Measurements from ENCODE around the gene HBG2.

The HBG2 gene

DNA sequence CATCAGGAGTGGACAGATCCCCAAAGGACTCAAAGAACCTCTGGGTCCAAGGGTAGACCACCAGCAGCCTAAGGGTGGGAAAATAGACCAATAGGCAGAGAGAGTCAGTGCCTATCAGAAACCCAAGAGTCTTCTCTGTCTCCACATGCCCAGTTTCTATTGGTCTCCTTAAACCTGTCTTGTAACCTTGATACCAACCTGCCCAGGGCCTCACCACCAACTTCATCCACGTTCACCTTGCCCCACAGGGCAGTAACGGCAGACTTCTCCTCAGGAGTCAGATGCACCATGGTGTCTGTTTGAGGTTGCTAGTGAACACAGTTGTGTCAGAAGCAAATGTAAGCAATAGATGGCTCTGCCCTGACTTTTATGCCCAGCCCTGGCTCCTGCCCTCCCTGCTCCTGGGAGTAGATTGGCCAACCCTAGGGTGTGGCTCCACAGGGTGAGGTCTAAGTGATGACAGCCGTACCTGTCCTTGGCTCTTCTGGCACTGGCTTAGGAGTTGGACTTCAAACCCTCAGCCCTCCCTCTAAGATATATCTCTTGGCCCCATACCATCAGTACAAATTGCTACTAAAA lies 27.8 kb downstream of the HBG2 start, which contains the start of gene HBB:
HBB (minus strand) TSS at position 340 of the 579 bp plus-strand sequence; CDS start at position 290, 50 bp downstream.
- DNase-seq = no peak

DNA sequence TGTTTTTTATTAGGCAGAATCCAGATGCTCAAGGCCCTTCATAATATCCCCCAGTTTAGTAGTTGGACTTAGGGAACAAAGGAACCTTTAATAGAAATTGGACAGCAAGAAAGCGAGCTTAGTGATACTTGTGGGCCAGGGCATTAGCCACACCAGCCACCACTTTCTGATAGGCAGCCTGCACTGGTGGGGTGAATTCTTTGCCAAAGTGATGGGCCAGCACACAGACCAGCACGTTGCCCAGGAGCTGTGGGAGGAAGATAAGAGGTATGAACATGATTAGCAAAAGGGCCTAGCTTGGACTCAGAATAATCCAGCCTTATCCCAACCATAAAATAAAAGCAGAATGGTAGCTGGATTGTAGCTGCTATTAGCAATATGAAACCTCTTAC lies 29.1 kb downstream of the HBG2 start:
- no peak for DNase-seq

DNA sequence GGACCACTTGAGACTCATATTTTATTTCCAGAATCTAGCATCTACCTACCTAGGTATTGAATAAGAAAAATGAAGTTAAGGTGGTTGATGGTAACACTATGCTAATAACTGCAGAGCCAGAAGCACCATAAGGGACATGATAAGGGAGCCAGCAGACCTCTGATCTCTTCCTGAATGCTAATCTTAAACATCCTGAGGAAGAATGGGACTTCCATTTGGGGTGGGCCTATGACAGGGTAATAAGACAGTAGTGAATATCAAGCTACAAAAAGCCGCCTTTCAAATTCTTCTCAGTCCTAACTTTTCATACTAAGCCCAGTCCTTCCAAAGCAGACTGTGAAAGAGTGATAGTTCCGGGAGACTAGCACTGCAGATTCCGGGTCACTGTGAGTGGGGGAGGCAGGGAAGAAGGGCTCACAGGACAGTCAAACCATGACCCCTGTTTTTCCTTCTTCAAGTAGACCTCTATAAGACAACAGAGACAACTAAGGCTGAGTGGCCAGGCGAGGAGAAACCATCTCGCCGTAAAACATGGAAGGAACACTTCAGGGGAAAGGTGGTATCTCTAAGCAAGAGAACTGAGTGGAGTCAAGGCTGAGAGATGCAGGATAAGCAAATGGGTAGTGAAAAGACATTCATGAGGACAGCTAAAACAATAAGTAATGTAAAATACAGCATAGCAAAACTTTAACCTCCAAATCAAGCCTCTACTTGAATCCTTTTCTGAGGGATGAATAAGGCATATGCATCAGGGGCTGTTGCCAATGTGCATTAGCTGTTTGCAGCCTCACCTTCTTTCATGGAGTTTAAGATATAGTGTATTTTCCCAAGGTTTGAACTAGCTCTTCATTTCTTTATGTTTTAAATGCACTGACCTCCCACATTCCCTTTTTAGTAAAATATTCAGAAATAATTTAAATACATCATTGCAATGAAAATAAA lies 29.8 kb downstream of the HBG2 start:
- DNase-seq = no peak

DNA sequence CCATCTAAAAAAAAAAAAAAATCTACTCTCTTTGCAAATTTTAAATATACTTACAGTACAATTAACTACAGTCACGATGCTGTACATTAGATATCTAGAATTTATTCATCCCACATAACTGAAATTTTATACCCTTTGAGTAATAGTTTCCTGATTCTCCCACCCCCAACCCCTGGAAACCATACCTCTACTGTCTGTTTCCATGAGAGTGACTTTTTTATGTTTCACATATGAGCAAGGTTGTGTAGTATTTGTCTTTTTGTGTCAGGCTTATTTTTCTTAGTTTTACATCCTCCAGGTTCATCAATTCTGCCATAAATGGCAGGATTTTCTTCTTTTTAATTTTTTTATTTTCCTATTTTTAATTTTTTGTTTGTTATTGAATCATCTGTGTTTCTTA lies 30.9 kb downstream of the HBG2 start:
- DNase-seq = no peak

DNA sequence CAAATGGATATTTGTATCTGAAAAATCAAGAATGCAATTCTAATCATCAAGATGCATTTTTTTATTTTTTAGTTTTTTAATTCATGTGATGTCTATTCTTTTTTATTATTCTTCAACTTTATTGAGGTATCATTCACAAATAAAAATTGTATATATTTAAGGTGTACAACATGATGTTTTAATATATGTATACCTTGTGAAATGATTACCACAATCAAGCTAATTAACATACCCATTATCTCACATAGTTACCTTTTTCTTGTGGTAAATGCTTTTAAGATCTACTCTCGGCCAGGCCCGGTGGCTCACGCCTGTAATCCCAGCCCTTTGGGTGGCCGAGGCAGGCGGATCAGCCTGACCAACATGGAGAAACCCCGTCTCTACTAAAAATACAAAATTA lies 31.4 kb downstream of the HBG2 start:
- DNase-seq = no peak

DNA sequence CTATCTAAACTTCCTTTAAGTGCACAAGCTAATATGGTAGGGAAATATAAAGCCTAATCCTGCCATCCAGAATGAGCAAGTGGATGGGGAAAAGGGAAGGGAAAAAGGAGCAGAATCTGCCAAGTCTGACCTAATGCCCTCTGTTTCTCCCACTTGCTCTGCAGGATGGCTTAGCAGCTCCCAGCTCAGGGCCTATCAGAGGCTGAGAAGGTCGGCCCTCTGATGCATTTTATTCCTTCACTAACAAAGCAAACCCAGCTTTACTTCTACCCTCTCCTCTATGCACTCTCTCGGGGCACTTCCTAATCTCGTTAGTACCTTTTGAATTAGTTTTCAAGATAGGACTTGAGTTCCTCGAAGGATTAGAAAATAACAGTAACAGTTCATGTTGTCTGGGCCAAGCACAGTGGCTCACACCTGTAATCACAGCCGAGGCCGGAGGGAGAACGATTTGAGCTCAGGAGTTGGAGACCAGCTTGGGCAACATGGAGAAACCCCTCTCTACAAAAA lies 44.1 kb downstream of the HBG2 start:
- no peak for DNase-seq

DNA sequence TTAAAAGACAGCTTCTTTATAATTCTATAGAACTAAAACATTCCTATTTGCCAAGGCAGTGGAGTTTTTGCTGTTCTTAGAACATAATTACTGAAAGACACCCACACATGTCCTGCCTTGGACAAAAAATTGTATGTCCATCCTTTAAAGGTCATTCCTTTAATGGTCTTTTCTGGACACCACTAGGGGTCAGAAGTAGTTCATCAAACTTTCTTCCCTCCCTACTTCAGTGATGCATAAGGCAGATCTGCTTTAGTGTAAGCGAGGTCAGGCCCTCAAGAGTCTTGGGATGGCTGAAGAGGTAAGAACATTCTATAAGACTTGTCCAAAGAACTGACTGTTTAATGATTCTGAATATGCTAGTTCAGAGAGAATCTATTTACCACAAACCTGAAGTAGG lies 49.8 kb downstream of the HBG2 start:
- DNase-seq = no peak

DNA sequence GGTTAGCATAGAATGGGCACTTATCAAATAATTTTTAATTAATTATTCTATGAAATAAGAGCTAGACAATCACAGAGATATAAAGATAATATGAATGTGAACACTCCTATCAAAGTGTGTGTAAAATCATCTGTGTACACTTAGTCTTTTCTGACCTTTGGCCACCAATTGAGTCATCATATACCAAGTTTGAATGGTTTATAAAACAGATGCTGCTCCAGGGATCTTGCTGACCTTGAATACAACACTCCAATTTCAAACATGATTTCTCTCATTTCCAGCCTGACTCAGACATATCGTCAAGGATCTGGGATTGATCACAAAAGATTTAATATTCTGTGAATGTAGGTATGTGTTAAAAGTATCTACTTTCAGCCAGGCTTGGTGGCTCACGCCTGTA lies 51.2 kb downstream of the HBG2 start:
- DNase-seq = no peak

Measured in central memory CD4-positive, alpha-beta T cell (primary cell).